KOPT-K1 (cell line): ENCODE measurements around the gene MPC1.
"Not testable (repeated sequence)": the region's sequence is repeated elsewhere in the genome, so short reads cannot be mapped to it uniquely, and the experiment has no call there.

Experiments
- H3K27ac ChIP-seq: fragments of 200-600 bp; sonication (generic); 2 replicates; pipeline ENCODE4 v1.5.1; 2016; ENCODE audit warnings: antibody characterized with exemption, mild to moderate bottlenecking, low read depth, low read length; ENCODE audit not compliant: poor library complexity, severe bottlenecking
- H3K36me3 ChIP-seq: fragments of 200-600 bp; sonication (generic); 2 replicates; pipeline ENCODE4 v1.5.1; 2017; ENCODE audit warnings: antibody characterized with exemption, mild to moderate bottlenecking, low read length, moderate library complexity; ENCODE audit not compliant: insufficient read depth
- H3K9me3 ChIP-seq: fragments of 200-600 bp; sonication (generic); 2 replicates; pipeline ENCODE4 v1.5.1; 2017; ENCODE audit warnings: antibody characterized with exemption, low read length, mild to moderate bottlenecking; ENCODE audit not compliant: insufficient read depth, poor library complexity, severe bottlenecking

The MPC1 gene

GRCh38 chr6:166395351-166395750 lies 12.6 kb upstream of the MPC1 start:
- no peaks in the 10 kb centered on the region for H3K36me3 ChIP-seq
- peaks cover 4% of the 10 kb centered on the region for H3K9me3 ChIP-seq
- no peak overlapping the region for H3K27ac ChIP-seq

GRCh38 chr6:166394036-166394892 lies 11.5 kb upstream of the MPC1 start:
- H3K9me3 ChIP-seq = peaks cover 4% of the 10 kb centered on the region
- no peak overlapping the region for H3K27ac ChIP-seq
- no peaks in the 10 kb centered on the region for H3K36me3 ChIP-seq

GRCh38 chr6:166393535-166393823 lies 10.7 kb upstream of the MPC1 start:
- Histone ChIP-seq H3K9me3 (peaks cover 4% of the 10 kb centered on the region), H3K36me3 (no peaks in the 10 kb centered on the region), H3K27ac (no peak overlapping the region)

- H3K36me3 ChIP-seq, H3K9me3 ChIP-seq, H3K27ac ChIP-seq: not testable (repeated sequence)
Observed at GRCh38 chr6:166392755-166393534, 10.2 kb upstream of the MPC1 start.

- Histone ChIP-seq H3K36me3 (no peaks in the 10 kb centered on the region), H3K27ac (no peak overlapping the region), H3K9me3 (no peaks in the 10 kb centered on the region)
Observed at GRCh38 chr6:166389119-166389518, 6.4 kb upstream of the MPC1 start.

GRCh38 chr6:166388290-166389004 lies 5.7 kb upstream of the MPC1 start:
- Histone ChIP-seq H3K9me3 (no peaks in the 10 kb centered on the region), H3K27ac (no peak overlapping the region), H3K36me3 (no peaks in the 10 kb centered on the region)

- no peak overlapping the region for H3K27ac ChIP-seq
- H3K36me3 ChIP-seq = no peaks in the 10 kb centered on the region
- no peaks in the 10 kb centered on the region for H3K9me3 ChIP-seq
Observed at GRCh38 chr6:166387642-166388289, 5.0 kb upstream of the MPC1 start.

- H3K27ac ChIP-seq, H3K9me3 ChIP-seq, H3K36me3 ChIP-seq: not testable (repeated sequence)
Observed at GRCh38 chr6:166387098-166387497, 4.4 kb upstream of the MPC1 start.

- Histone ChIP-seq H3K9me3 (no peaks in the 10 kb centered on the region), H3K27ac (no peak overlapping the region), H3K36me3 (no peaks in the 10 kb centered on the region)
Observed at GRCh38 chr6:166386111-166386510, 3.4 kb upstream of the MPC1 start.

GRCh38 chr6:166383802-166384363 lies 1.1 kb upstream of the MPC1 start:
- not testable (repeated sequence) for H3K36me3 ChIP-seq, H3K9me3 ChIP-seq
- peak overlapping the region; percentile 65 for H3K27ac ChIP-seq

- H3K36me3 ChIP-seq = no peaks in the 10 kb centered on the region
- peak overlapping the region; percentile 65 for H3K27ac ChIP-seq
- H3K9me3 ChIP-seq = no peaks in the 10 kb centered on the region
Observed at GRCh38 chr6:166382500-166382932, 224 bp downstream of the MPC1 start.

- Histone ChIP-seq H3K36me3 (no peaks in the 10 kb centered on the region), H3K9me3 (no peaks in the 10 kb centered on the region), H3K27ac (peak overlapping the region; percentile 65)
Observed at GRCh38 chr6:166381733-166382499, 824 bp downstream of the MPC1 start.

GRCh38 chr6:166381381-166381732 lies 1.4 kb downstream of the MPC1 start:
- peak overlapping the region; percentile 65 for H3K27ac ChIP-seq

GRCh38 chr6:166379800-166380199 lies 2.9 kb downstream of the MPC1 start:
- H3K27ac ChIP-seq = no peak overlapping the region
- no peaks in the 10 kb centered on the region for H3K36me3 ChIP-seq
- H3K9me3 ChIP-seq = no peaks in the 10 kb centered on the region

More at GRCh38 chr6:166381381-166381732, 1.4 kb downstream of the MPC1 start:
- H3K9me3 ChIP-seq = no peaks in the 10 kb centered on the region
- no peaks in the 10 kb centered on the region for H3K36me3 ChIP-seq
